NCI-H2171 (cell line): ENCODE measurements around the gene ABCB1.
"Not testable (repeated sequence)": the region's sequence is repeated elsewhere in the genome, so short reads cannot be mapped to it uniquely, and the experiment has no call there.

Experiments
- DNase-seq: peaks from one replicate; lab custom pipeline; 2025; lab: John Stamatoyannopoulos, UW

Gene ABCB1

GRCh38 chr7:87575521-87575920, 25.2 kb downstream of the ABCB1 start:
- no peak for DNase-seq

GRCh38 chr7:87574630-87575029, 26.1 kb downstream of the ABCB1 start:
- no peak for DNase-seq

GRCh38 chr7:87572513-87572912, 28.2 kb downstream of the ABCB1 start:
- not testable (repeated sequence) for DNase-seq

- DNase-seq: no peak
Measured at GRCh38 chr7:87570178-87570577, 30.5 kb downstream of the ABCB1 start.

- DNase-seq: no peak
Measured at GRCh38 chr7:87567052-87567451, 33.6 kb downstream of the ABCB1 start.

- no peak for DNase-seq
Measured at GRCh38 chr7:87566311-87566900, 34.3 kb downstream of the ABCB1 start.

- no peak for DNase-seq
Measured at GRCh38 chr7:87565877-87566276, 34.8 kb downstream of the ABCB1 start.

- DNase-seq: no peak
Measured at GRCh38 chr7:87564296-87564963, 36.3 kb downstream of the ABCB1 start.

- no peak for DNase-seq
Measured at GRCh38 chr7:87561702-87562101, 39.0 kb downstream of the ABCB1 start.

- DNase-seq: no peak
Measured at GRCh38 chr7:87561102-87561501, 39.6 kb downstream of the ABCB1 start.

GRCh38 chr7:87552351-87552900, 48.3 kb downstream of the ABCB1 start:
- no peak for DNase-seq

- no peak for DNase-seq
Measured at GRCh38 chr7:87548123-87548919, 52.4 kb downstream of the ABCB1 start.

GRCh38 chr7:87545760-87546159, 54.9 kb downstream of the ABCB1 start:
- no peak for DNase-seq

GRCh38 chr7:87543623-87544022, 57.1 kb downstream of the ABCB1 start:
- DNase-seq: no peak

- no peak for DNase-seq
Measured at GRCh38 chr7:87541648-87542047, 59.0 kb downstream of the ABCB1 start.

- no peak for DNase-seq
Measured at GRCh38 chr7:87538052-87538451, 62.6 kb downstream of the ABCB1 start.

- DNase-seq: no peak
Measured at GRCh38 chr7:87534072-87534471, 66.6 kb downstream of the ABCB1 start.

GRCh38 chr7:87530126-87530525, 70.6 kb downstream of the ABCB1 start:
- DNase-seq: no peak

- no peak for DNase-seq
Measured at GRCh38 chr7:87528730-87529129, 72.0 kb downstream of the ABCB1 start.

GRCh38 chr7:87518735-87519134, 81.9 kb downstream of the ABCB1 start:
- no peak for DNase-seq

GRCh38 chr7:87517891-87518290, 82.8 kb downstream of the ABCB1 start:
- DNase-seq: no peak

GRCh38 chr7:87517136-87517815, 83.4 kb downstream of the ABCB1 start:
- DNase-seq: no peak
